Neural progenitor cell (in vitro differentiated cells): ENCODE results near the gene COL25A1. TPM values are rescaled to one million over a fixed set of nuclear protein-coding genes. Genes with fewer than 3 reads are reported as not detected.
"Not testable (repeated sequence)": the region's sequence is repeated elsewhere in the genome, so short reads cannot be mapped to it uniquely, and the experiment has no call there.

Experiments used
- DNase-seq: peaks from one replicate; pipeline ENCODE4 v3.0.0-alpha.2; 2016; ENCODE audit warnings: low spot score
- H2AFZ ChIP-seq: fragments of 200-600 bp; sonication (generic); replicated peaks from 2 replicates; pipeline ENCODE4 v1.6.1; 2016; ENCODE audit warnings: antibody characterized with exemption
- H3F3A ChIP-seq: fragments of 200-600 bp; sonication (generic); 2 replicates; pipeline ENCODE4 v1.6.1; 2016; ENCODE audit warnings: antibody characterized with exemption, low read depth
- H3K27ac ChIP-seq: fragments of 200-600 bp; sonication (generic); 2 replicates; pipeline ENCODE4 v1.5.1; 2016; ENCODE audit warnings: mild to moderate bottlenecking
- H3K27me3 ChIP-seq: fragments of 200-600 bp; sonication (generic); 2 replicates; pipeline ENCODE4 v1.6.1; 2016; ENCODE audit warnings: mild to moderate bottlenecking, moderate library complexity
- H3K36me3 ChIP-seq: fragments of 200-600 bp; sonication (generic); 2 replicates; pipeline ENCODE4 v1.5.1; 2016
- H3K4me1 ChIP-seq: fragments of 200-600 bp; sonication (generic); 2 replicates; pipeline ENCODE4 v1.6.1; 2016; ENCODE audit warnings: mixed run types
- H3K4me2 ChIP-seq: fragments of 200-600 bp; sonication (generic); 2 replicates; pipeline ENCODE4 v1.6.1; 2016
- H3K4me3 ChIP-seq: fragments of 200-600 bp; sonication (generic); 2 replicates; pipeline ENCODE4 v1.5.1; 2016
- H3K79me2 ChIP-seq: fragments of 200-600 bp; sonication (generic); 2 replicates; pipeline ENCODE4 v1.6.1; 2016; ENCODE audit warnings: low read depth
- H3K9ac ChIP-seq: fragments of 200-600 bp; sonication (generic); 2 replicates; pipeline ENCODE4 v1.6.1; 2016
- H3K9me3 ChIP-seq: fragments of 200-600 bp; sonication (generic); 2 replicates; pipeline ENCODE4 v1.5.1; 2016; ENCODE audit warnings: low read depth
- H4K20me1 ChIP-seq: fragments of 200-600 bp; sonication (generic); 2 replicates; pipeline ENCODE4 v1.6.1; 2016; ENCODE audit warnings: low read depth
- H3K27ac Mint-ChIP-seq: 3 replicates; pipeline ENCODE4 v1.8.0; 2021; ENCODE audit warnings: mixed read lengths
- H3K27me3 Mint-ChIP-seq: 2 replicates; pipeline ENCODE4 v1.8.0; 2022; ENCODE audit warnings: low read depth, mild to moderate bottlenecking, inconsistent platforms, moderate library complexity, mixed read lengths; ENCODE audit not compliant: insufficient read depth
- H3K36me3 Mint-ChIP-seq: 3 replicates; pipeline ENCODE4 v1.8.0; 2021; ENCODE audit warnings: mixed read lengths
- H3K4me1 Mint-ChIP-seq: 3 replicates; pipeline ENCODE4 v1.8.0; 2021; ENCODE audit warnings: mixed read lengths
- H3K4me3 Mint-ChIP-seq: 3 replicates; pipeline ENCODE4 v1.8.0; 2021; ENCODE audit warnings: mild to moderate bottlenecking, moderate library complexity, mixed read lengths
- H3K9me3 Mint-ChIP-seq: 3 replicates; pipeline ENCODE4 v1.8.0; 2020; ENCODE audit warnings: mixed read lengths
- CTCF ChIP-seq: fragments of 200-600 bp; sonication (generic); IDR thresholded peaks from 2 replicates; pipeline ENCODE4 v1.5.1; 2017; ENCODE audit warnings: antibody characterized with exemption, mild to moderate bottlenecking
- EZH2 ChIP-seq: fragments of 200-600 bp; sonication (generic); IDR thresholded peaks from 2 replicates; pipeline ENCODE4 v1.6.1; 2017; ENCODE audit warnings: antibody characterized with exemption, mild to moderate bottlenecking, moderate library complexity
- EZH2phosphoT487 ChIP-seq: fragments of 200-600 bp; sonication (generic); IDR thresholded peaks from 2 replicates; pipeline ENCODE4 v1.6.1; 2017; ENCODE audit warnings: antibody characterized with exemption
- total RNA-seq: library from RNA; depleted of rRNA; stranded (reverse); fragments of >200 nt; gene quantifications from 2 replicates; pipeline ENCODE4 v1.2.3, GENCODE V29; 2015; ENCODE audit warnings: low replicate concordance

COL25A1 gene
- total RNA-seq, 1 donor from 2014 or later = 1.3 TPM

DNA sequence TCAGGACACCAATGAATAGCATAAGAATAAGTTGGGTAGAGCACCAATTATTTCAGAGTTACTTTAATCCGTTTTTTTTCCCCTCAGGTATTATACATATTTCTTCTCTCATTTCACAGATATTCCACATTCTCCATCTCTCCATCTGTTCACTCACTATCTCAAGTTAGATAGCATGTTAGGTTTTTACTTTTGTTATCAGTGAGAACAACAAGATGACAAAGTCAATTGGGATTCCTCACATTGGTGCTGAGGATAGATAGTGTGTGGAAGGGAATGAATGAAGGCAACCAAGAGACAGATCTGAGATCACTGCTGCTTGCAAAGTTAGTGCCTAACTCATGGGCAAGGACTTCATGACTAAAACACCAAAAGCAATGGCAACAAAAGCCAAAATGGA lies 427.7 kb downstream of the COL25A1 start:
- Mint-ChIP-seq H3K27ac (no peak overlapping the region), H3K36me3 (no peaks in the 10 kb centered on the region), H3K4me3 (no peak overlapping the region), H3K9me3 (no peaks in the 10 kb centered on the region), H3K27me3 (no peaks in the 10 kb centered on the region), H3K4me1 (peaks cover 17% of the 10 kb centered on the region)
- Histone ChIP-seq H3K9ac (no peak overlapping the region), H3K36me3 (no peaks in the 10 kb centered on the region), H3K4me2 (no peak overlapping the region), H3K27me3 (no peaks in the 10 kb centered on the region), H3K79me2 (no peaks in the 10 kb centered on the region), H3K9me3 (no peaks in the 10 kb centered on the region), H4K20me1 (no peaks in the 10 kb centered on the region), H2AFZ (no peak overlapping the region), H3K4me1 (peaks cover 12% of the 10 kb centered on the region), H3K27ac (no peak overlapping the region), H3F3A (no peaks in the 10 kb centered on the region), H3K4me3 (no peak overlapping the region)
- no peak for DNase-seq
- TF ChIP-seq EZH2 (no peak), EZH2phosphoT487 (no peak), CTCF (no peak)

- not testable (repeated sequence) for H3K4me1 Mint-ChIP-seq, H4K20me1 ChIP-seq, H3K9ac ChIP-seq, H3K27me3 Mint-ChIP-seq, H2AFZ ChIP-seq, H3K4me3 Mint-ChIP-seq, H3K4me3 ChIP-seq, H3K79me2 ChIP-seq, H3K4me1 ChIP-seq, H3K9me3 ChIP-seq, H3K36me3 Mint-ChIP-seq, H3K9me3 Mint-ChIP-seq, H3K27ac Mint-ChIP-seq, H3F3A ChIP-seq, DNase-seq, H3K4me2 ChIP-seq, H3K27ac ChIP-seq, H3K27me3 ChIP-seq, H3K36me3 ChIP-seq
Observed at GRCh38 chr4:108869970-108870369, 432.5 kb downstream of the COL25A1 start.

- Mint-ChIP-seq H3K4me1 (no peaks in the 10 kb centered on the region), H3K27ac (no peak overlapping the region)
- H3K27ac ChIP-seq = no peak overlapping the region
Observed at GRCh38 chr4:108868606-108869227, 433.7 kb downstream of the COL25A1 start.

More at GRCh38 chr4:108868606-108869227, 433.7 kb downstream of the COL25A1 start:
- Histone ChIP-seq H3K9me3 (no peaks in the 10 kb centered on the region), H3K4me3 (no peak overlapping the region), H3K36me3 (no peaks in the 10 kb centered on the region), H3K27me3 (no peaks in the 10 kb centered on the region), H3K4me1 (no peaks in the 10 kb centered on the region), H3K79me2 (no peaks in the 10 kb centered on the region), H2AFZ (no peak overlapping the region), H3K4me2 (no peak overlapping the region), H4K20me1 (no peaks in the 10 kb centered on the region), H3F3A (no peaks in the 10 kb centered on the region), H3K9ac (no peak overlapping the region)
- TF ChIP-seq EZH2phosphoT487 (no peak), CTCF (no peak), EZH2 (no peak)
- DNase-seq = no peak
- Mint-ChIP-seq H3K36me3 (no peaks in the 10 kb centered on the region), H3K9me3 (no peaks in the 10 kb centered on the region), H3K27me3 (peaks cover 4% of the 10 kb centered on the region), H3K4me3 (no peak overlapping the region)
